Stimulated activated CD8-positive, alpha-beta memory T cell treated with anti-CD3 and anti-CD28 coated beads, Interleukin-4, amount 100 ng/mL, for 1 hour (primary cell): ENCODE measurements around the gene BANP.
"Not testable (repeated sequence)": the region's sequence is repeated elsewhere in the genome, so short reads cannot be mapped to it uniquely, and the experiment has no call there.

Experiments
- DNase-seq, 2 donors: peaks; one replicate each; pipeline ENCODE4 v3.0.0-alpha.2; 2020; ENCODE audit warnings: low read depth in 2 of 2, low spot score in 1 of 2

BANP gene

DNA sequence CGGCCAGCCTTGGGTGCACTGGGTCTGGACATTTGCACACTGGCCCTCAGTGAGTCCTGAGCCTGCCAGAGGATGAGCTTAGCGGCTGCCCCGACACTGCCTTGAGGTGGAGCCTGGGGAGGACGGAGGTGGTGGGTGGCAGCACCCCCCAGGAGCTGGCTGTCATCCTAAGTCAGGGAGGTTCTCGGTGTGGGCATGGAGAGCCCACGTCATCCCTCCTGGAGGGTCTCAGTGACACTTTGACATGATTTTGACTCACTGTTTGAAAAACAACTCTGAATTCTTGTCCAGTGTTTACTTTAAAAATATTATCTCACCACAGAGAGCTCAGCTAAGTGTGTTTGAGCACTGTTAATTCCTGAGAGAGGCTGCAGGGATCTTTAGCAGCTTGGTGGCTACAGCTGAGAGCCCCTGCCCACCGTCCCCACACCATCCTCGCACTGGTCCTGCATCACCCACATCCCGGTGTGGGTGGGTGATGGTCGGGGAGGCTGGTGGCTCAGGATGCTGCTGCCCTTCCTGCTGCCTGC, 63.1 kb downstream of the BANP start:
- DNase-seq: no peak

- DNase-seq: no peak
Measured at GRCh38 chr16:88014954-88015805, 63.9 kb downstream of the BANP start.

DNA sequence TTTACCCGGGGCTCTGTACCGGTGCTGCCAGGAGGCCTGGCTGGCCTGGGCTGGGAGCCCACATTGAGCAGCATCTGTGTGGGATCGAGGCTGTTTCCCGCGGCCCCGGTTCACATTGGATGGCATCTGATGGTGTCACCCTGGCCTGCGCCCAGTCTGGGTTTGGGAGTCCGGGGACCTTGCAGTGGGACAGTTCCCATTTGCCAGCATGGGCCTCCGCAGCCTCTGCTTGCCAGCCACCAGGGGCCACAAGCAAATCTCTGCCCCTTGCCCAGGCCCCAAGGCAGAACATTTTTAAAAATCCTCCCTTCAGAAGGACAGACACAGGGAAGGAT, 64.5 kb downstream of the BANP start:
- DNase-seq: no peak

GRCh38 chr16:88016386-88016785, 65.2 kb downstream of the BANP start:
- not testable (repeated sequence) for DNase-seq

GRCh38 chr16:88016964-88017363, 65.7 kb downstream of the BANP start:
- no peak for DNase-seq

GRCh38 chr16:88017587-88018101, 66.4 kb downstream of the BANP start:
- DNase-seq: no peak

GRCh38 chr16:88018382-88018781, 67.1 kb downstream of the BANP start:
- not testable (repeated sequence) for DNase-seq

DNA sequence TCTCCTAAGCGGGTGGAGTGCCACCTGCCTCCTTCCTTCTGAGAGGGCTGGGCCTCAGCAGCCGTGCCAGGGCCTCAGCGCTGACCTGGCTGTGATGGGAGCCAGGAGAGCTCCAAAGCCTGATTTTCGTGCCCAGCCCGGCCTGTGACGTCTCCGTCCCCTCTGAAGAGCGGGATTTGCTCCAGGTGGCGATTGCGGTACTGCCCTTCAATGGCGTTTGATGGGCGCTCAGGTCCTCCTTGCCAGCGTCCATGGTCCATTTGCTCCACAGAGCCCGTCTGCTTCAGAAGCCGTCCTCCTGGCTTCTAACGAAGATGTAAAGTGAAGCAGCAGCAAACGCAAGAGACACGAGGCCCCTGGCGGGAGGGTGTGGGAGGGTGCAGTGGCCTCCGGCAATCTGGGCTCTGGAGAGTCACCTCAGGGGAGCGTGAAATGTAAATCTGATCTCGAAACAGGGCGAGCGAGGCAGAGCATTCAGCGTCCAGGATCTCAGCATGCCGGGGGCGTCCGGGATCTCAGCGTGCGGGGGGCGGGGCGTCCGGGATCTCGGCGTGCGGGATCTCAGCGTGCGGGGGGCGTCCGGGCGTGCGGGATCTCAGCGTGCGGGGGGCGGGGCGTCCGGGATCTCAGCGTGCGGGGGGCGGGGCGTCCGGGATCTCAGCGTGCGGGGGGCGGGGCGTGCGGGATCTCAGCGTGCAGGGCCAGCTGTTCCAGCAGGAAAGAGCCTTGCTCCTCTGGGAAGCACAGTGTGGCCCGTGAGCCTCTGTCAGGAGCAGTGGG, 68.0 kb downstream of the BANP start:
- not testable (repeated sequence) for DNase-seq

- no peak for DNase-seq
Measured at GRCh38 chr16:88019821-88020515, 68.7 kb downstream of the BANP start.

DNA sequence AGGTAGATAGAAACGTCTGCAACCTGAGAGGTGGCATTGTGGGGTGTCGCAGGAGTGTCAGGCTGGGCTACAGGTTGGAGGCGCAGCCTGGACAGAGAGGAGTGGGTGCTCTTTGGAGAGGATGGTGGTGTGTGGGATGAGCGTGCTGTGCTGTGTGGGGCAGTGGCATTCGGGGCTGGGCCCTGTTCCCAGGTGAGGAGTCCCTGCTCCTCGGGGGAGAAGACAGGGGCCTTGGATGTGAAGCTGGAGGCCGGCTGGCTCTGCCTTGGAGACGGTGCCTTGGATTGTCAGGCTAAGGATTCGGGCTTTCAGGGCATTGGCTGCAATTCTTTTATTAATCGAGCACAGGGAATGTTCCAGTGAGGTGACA, 69.3 kb downstream of the BANP start:
- no peak for DNase-seq

DNA sequence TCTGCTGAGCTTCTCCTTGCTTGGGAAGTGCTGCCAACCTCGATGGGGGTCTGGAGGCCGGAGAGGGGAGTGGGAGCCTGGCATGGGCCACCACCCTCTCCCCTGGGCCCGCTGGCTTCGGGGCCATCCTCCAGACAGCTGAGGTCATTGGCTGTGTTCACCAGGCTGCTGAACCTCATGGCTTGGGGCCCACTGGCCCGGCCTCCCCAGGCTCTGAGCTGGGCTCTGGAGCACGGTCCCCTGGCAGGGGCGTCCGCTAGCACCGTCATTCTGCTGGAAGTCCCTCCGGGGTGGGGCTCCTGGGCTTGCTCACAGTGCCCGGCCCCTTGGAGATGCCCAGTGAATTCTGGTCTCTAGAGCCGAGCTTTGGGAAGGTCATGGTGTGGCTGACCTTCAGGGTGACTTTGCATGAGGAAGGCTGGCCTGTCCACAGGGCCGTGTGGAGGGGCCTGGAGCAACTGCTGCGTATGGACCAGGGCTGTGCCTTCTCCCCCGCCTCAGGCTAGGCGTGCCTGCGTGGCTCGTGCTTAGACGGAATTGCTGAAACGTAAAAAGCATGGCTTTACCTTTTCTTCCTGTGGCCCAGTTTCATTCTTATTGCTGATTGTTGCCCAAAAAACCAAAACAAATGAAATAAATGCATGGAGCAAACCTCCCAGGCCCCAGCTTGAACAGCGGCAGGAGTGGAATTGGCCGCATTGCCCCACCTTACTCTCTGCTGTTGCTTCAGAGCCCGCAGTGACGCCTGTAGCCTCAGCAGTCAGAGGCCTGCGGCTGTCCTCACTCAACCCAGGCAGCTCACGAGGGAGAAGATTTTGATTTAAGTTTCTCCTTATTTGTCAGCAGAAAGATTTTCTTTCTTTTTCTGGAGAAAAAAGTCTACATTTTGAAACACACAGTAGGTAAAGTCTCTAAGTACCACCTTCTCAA, 70.1 kb downstream of the BANP start:
- DNase-seq: not testable (repeated sequence)

DNA sequence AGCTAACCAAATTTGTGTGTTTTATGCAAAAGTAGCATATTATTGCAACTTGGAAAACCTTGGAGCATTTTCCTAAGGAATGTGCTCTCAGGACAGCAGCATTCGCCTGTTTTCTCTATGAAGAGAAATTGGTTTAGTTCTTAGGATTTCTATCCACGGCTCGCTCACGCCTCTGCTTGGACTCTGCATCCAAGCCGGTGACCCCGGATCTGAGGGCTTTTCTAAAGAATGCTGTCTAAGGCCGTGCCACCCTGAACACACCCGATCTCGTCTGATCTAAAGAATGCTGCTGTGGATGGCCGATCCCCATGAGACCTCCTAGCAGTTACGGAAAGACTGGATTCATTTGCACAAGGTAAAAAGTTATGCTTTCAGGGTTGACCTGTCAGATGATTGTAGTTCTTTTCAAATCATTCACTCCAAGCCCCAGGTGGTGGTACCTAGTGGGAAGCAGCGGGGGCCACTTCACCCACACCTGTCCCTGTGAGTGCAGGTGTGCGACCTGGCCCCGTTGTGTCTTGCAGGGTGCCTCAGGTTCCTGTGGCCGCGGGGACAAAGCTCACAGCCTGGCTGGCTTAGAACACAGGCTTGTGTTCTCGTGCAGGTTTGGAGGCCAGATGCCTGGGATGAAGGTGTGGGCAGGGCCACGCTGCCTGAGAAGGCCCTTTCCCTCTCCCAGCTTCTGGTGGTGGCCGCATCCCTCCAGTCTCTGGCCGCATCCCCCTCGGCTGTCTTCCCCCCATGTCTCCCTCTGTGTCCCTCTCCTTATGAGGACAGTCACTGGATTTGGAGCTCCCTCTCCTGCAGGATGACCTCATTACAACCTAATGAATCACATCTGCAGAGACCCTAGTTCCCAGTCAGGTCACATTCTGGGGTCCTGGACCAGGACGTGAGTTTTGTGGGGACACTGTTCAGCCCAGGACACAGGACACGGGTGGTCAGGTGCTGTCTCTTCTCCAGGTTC, 71.1 kb downstream of the BANP start:
- DNase-seq: no peak

DNA sequence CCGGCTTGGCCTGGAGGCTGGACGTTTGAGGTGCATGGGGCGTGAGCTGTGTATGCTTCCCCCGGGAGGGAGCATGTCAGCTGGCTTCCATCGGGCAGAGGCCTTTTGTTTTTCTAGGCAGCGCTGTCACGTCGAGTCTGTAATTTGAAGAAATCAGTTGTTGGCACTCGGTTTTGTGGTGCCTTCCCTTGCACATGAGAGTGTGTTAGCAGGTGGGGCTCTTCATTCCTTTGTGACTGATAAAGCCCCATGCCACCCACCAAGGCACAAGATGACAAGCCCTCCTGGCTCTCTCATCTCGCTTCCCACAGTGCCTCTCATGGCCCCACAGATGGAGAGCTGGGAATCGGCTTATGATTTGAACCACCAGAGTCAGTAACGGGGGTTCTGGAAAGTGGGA, 72.1 kb downstream of the BANP start:
- no peak for DNase-seq

GRCh38 chr16:88023786-88024185, 72.6 kb downstream of the BANP start:
- no peak for DNase-seq

GRCh38 chr16:88024491-88025085, 73.4 kb downstream of the BANP start:
- DNase-seq: not testable (repeated sequence)

- DNase-seq: not testable (repeated sequence)
Measured at GRCh38 chr16:88025086-88025492, 73.9 kb downstream of the BANP start.

GRCh38 chr16:88025828-88026555, 74.8 kb downstream of the BANP start:
- not testable (repeated sequence) for DNase-seq
